Fibroblast of skin of abdomen (primary cell): ENCODE data around the gene STYK1. TPM values are rescaled to one million over a fixed set of nuclear protein-coding genes. Genes with fewer than 3 reads are reported as not detected.

Experiments used
- DNase-seq: peaks from one replicate; pipeline ENCODE4 v3.0.0-alpha.2; 2013
- polyA plus RNA-seq, 2 experiments: library from polyadenylated mRNA; unstranded; fragments of 120-200 nt; gene quantifications; one replicate each; pipeline ENCODE4 v1.2.1, GENCODE V29; 2013; ENCODE audit not compliant: insufficient read length in 2 of 2

Gene STYK1, protein sequence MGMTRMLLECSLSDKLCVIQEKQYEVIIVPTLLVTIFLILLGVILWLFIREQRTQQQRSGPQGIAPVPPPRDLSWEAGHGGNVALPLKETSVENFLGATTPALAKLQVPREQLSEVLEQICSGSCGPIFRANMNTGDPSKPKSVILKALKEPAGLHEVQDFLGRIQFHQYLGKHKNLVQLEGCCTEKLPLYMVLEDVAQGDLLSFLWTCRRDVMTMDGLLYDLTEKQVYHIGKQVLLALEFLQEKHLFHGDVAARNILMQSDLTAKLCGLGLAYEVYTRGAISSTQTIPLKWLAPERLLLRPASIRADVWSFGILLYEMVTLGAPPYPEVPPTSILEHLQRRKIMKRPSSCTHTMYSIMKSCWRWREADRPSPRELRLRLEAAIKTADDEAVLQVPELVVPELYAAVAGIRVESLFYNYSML
- polyA plus RNA-seq (2013, experiment 1 of 2; ENCODE audit: insufficient read length): 0.17 TPM
- 0.25 TPM for polyA plus RNA-seq (2013, experiment 2 of 2; ENCODE audit: insufficient read length)

DNA sequence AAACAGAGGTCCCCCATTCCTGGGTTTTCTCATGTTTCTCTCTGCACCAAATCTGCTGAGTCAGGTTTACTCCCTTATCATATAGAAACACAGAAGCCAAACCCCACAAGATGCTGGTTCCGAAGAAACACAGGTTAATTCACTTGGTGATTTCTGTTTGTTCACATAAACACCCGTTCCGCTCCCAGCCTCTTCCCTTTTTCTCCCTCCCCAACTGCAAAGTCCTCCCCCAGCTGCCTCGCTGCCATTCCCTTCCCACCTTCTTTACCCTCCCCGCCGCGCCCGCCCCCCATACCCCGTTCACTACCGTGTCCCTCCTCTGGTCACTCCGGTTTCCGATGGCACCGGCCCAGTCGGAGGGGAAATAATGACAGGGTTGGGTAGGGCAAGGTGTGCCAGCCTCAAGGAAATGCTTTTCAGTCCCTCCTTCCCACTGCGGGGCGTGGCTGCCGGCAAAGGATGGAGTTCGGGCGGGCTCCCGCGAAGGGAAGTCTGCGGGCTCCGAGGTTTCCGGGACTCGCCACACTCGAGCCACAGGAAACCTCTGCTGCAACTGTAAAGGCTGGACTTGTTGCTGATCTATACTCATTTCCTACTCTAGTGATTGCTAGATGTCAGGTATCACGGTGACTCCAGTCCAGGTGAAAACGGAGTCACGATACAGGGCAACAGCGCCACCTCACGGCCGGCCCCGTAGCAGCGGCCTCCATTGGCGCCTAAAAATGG lies at the start of gene STYK1:
Gene STYK1 (minus strand): TSS at position 394 of the 726 bp plus-strand sequence. CDS start 39,434 bp downstream, outside the sequence.
- DNase-seq: peak; percentile 12

- peak; percentile 80 for DNase-seq
These were observed 49.3 kb upstream of the STYK1 start, which contains the start of gene YBX3 for GRCh38 chr12:10722905-10723746. TSS of gene YBX3 (minus strand) at chr12:10723323. CDS start at chr12:10723111, 212 bp downstream.

DNA sequence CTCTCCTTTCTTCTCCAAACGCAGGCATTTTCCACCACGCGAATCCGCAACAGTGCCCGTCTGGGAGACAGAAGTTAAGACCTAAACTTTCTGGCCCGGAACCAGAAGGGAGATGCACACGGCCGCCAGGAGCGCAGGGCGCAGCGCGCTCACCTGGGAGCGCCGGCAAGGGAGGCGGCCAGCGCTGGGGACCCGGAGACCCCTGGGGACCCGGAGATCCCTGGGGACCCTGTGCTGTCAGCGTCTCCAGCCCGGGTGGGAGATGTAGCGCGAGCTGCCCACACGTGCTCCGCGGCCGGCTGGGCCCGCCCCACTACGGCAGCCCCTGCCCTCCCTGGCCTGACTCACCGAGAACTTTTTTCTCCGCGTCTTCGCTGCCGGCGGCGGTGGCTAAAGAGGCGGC lies 48.7 kb upstream of the STYK1 start:
- DNase-seq: peak; percentile 53

DNA sequence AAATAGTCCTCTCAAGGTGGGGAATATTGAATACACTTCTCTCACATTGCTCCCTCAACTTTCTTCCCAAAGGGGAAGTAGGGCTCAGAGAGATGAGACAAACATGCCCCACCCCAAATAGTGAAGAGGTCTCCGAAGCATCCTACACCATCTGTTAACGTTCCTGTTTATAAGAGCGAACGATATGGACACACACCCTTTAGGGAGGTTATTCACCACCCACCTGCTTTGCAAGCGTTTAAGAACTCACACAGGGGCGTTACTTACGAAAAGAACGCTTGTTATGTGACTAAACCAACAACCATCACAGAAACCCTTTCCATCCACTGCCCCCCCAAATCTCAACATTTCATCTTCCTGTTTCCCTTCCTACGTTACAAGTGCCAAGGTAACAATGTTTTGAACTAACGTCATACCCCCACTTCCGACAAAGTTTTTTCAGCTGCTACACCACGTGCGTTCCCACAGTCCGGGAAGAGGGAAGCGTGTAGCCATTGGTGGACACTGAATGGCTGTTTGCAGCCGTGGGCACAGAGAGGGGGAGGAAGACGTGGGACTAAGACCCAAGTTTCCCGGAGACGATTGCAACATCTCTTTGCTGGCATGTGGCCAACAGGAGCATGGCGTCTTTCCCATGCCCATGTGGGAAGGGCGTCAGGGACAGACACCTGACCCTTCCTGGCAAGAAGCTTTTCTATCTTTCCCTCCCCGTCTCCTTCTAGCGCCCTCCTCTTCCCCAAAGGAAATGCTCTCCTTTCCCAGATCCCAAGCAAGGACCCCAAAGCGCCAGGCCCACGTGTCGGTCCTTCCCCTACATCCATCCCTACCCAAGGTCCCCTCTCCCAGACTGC lies 48.0 kb upstream of the STYK1 start:
- peak; percentile 92 for DNase-seq

GRCh38 chr12:10720974-10721650 lies 47.3 kb upstream of the STYK1 start:
- no peak for DNase-seq

DNA sequence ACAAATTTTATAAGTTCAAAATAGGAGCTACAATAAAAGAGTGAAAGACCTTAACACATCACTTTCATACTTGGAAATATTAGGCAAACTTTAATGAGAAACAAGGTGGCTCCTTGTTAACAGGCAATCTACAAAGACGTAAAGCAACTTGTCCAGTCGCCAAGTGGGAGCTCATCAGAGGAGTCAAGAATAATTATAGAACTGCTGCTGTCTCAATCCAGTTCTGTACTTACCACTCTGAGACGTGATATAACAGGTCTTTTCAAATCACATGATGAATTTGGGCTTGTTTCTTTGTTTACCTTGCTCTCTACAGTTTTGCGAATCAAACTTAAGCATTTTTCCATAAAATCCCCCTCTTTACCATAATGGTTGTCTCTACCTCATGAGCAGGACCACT lies 45.6 kb upstream of the STYK1 start:
- no peak for DNase-seq

- peak; percentile 53 for DNase-seq
These were observed 44.5 kb upstream of the STYK1 start for GRCh38 chr12:10718279-10718821.

- DNase-seq: no peak
These were observed 43.6 kb upstream of the STYK1 start for GRCh38 chr12:10717410-10717809.

- peak; percentile 82 for DNase-seq
These were observed 43.0 kb upstream of the STYK1 start for GRCh38 chr12:10716704-10717315.

DNA sequence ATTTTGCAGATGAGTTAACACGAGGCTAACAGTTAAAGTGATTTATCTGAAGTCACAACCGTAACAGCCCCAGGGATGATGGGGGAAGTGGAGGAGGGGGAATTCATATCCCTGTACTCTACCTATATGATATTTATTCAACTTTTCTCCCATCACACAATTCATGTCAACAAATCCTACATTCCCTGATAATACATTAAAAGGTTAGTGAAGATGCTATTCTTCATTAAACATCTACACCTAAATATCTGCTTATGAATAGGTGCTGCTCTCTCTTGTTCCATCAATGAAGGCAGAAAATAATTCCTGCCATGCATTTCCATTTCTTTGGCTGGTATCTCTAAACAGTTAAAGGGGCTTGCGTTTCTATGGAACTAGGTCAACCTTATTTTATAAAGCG lies 42.4 kb upstream of the STYK1 start:
- DNase-seq: no peak

DNA sequence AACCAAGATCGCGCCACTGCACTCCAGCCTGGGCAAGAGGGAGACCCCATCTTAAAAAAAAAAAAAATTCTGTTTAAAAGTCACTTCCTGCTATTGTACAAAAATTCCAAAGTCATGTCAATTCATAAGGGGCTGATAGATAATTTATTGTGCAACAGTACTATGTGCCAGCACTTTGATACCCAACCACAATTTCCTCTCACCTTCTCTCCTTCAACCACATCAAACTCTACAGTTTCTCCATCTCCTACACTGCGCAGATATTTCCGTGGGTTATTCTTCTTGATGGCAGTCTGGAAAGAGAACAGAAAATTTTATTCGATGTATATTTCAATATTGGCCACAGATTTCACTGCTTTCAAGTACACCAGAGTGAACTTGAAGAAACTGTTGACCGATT lies 41.6 kb upstream of the STYK1 start:
- no peak for DNase-seq

- DNase-seq: no peak
These were observed 36.0 kb upstream of the STYK1 start for GRCh38 chr12:10709808-10710207.

DNA sequence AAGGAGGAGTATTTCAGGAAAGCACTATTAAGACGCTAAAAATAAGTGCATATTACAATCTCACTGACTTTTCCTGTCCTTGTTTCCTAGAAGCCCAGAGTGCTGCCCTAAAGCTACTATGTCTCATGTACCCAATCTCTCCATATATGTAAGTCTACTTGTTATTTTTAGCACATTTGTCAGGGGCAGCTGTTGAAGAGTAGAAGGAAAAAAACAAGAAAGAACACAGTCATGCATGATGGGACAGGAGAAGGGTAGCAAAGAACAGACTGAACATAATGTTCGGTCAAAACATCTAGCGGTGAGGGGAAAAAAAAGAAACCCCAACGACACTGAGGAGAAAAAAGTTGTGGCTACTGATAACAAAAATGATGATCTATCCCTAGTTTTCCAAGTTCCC lies 35.0 kb upstream of the STYK1 start:
- DNase-seq: no peak

DNA sequence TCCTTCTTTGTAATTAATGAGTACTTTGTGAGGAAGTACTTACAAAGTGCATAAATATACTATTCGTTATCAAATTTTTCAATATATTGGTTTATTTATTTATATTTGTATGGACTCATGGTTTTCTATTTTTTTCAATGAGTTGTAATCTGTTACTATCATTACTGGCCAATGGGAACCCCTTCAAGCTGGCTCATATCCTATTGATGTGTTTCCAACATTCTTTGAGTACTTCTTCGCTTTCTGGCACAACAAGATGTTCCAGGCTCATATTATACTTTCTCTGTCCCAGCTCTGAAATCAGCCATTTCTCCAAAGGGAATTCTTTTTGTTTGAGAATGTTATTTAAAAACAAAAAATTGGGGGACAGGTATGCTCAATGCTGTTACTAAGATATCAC lies 31.8 kb upstream of the STYK1 start:
- no peak for DNase-seq

DNA sequence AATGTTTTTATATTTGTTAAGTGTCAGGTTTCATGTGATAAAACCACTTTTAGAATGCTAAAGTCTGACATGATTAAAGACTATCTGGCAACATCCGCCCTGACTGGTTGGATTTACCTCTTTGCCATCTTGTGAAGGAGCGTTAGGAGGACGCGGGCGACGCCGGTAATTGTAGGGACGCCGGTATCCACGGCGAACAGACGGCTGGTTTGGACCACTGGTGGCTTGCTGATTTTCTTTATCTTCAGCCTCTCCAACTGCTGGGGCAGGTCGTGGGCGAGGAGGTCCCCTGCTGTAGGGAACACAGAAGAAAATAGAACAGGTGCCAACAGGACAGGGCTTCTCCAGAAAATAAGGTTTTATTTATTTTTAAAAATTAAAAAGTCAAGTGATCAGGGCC lies 28.0 kb upstream of the STYK1 start:
- no peak for DNase-seq

DNA sequence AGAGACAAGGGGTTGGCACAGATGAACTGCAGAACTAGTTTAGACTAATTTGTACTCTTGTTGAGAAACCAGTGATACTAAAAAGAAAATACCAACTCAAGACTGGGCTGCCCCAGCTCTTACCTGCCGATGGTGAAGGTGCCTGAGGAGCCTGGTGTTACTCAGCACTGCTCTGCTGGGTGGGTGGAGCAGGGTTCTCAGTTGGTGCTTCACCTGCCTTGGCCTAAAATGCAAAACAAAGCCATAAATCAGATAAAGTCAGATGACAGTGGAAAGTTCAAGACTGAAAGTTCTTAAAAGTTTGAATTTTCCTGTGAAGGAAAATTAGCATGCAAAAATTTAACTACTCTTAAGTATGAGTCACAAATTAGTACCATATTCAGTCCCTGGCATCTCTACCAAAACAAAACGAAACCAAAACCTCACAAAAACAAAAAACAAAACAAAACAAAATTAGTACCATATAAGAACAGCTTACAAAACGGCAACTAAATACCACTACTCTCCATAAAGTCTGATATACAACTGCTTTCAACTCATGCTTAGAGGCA lies 27.4 kb upstream of the STYK1 start:
- no peak for DNase-seq

- no peak for DNase-seq
These were observed 26.7 kb upstream of the STYK1 start for GRCh38 chr12:10700581-10700980.

GRCh38 chr12:10697862-10698261 lies 24.0 kb upstream of the STYK1 start:
- DNase-seq: no peak

- DNase-seq: no peak
These were observed 23.3 kb upstream of the STYK1 start for GRCh38 chr12:10697156-10697555.

- DNase-seq: peak; percentile 11
These were observed 17.1 kb upstream of the STYK1 start for GRCh38 chr12:10690906-10691305.
